IPS DF 4.7 (cell line): Measurements from ENCODE around the gene MAP4K1.
"Not testable (repeated sequence)": the region's sequence is repeated elsewhere in the genome, so short reads cannot be mapped to it uniquely, and the experiment has no call there.

ENCODE experiments used
- DNase-seq: peaks from one replicate; pipeline ENCODE4 v3.0.0-alpha.2; 2013; ENCODE audit warnings: low spot score; ENCODE audit errors: extremely low read depth

MAP4K1 gene

GRCh38 chr19:38653028-38653571 is 35.3 kb upstream of the MAP4K1 start:
- DNase-seq = no peak

DNA sequence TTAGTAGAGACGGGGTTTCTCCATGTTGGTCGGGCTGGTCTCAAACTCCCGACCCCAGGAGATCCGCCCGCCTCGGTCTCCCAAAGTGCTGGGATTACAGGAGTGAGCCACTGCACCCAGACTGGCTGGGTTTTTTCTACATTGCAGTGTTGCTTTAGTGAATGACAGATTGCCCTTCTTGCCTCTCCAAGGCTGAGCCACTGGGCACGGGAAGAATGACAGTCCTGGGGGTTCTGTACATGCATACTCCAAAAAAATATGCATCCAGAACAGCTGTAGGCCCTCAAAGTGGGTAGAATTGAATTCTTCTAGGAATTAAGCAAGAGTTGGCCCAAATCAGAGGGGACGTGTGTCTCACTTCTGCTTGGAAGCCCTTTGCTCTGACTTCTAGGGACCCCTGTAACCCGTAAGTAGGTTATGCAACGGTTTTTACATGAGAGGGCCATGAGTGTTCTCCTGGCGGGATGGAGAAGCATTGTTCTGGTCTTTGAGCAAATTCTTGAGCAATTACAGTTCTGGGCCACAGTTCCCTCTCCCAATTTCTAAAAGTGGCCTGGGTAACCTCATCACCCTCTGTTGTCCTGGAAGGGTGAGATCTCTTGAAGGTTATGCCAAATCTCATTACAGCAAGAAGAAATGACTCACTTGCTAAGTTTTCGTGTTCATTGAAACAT is 33.3 kb upstream of the MAP4K1 start:
- DNase-seq = no peak

GRCh38 chr19:38650172-38650775 is 32.5 kb upstream of the MAP4K1 start:
- no peak for DNase-seq

GRCh38 chr19:38649305-38650171 is 31.8 kb upstream of the MAP4K1 start:
- DNase-seq = no peak

DNA sequence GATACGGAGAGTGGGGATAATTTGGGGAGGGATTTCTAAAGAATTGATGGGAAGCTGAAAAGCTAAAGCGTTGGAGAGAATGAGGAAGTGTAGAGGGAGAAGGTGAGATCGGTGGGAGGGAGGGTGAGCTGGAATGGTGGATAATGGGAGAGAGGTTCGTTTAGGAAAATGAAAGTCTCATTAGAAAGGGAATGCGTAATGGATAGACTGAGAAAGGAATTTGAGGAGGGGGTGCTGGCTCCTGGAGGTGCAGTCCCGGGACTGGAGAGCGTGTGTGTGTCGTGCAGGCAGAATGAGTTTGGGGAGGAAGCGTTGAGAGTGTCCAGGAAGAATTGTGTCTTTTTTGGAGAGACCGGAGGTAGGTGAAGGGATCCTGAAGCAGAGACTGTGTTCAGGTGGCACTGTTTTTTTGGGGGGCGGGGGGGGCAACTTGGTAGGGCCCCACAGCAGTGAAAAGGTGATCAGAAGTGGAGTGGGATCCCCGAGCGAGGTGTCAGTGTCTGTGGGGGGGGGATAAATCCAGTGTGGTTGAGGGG is 31.1 kb upstream of the MAP4K1 start:
- DNase-seq = no peak

DNA sequence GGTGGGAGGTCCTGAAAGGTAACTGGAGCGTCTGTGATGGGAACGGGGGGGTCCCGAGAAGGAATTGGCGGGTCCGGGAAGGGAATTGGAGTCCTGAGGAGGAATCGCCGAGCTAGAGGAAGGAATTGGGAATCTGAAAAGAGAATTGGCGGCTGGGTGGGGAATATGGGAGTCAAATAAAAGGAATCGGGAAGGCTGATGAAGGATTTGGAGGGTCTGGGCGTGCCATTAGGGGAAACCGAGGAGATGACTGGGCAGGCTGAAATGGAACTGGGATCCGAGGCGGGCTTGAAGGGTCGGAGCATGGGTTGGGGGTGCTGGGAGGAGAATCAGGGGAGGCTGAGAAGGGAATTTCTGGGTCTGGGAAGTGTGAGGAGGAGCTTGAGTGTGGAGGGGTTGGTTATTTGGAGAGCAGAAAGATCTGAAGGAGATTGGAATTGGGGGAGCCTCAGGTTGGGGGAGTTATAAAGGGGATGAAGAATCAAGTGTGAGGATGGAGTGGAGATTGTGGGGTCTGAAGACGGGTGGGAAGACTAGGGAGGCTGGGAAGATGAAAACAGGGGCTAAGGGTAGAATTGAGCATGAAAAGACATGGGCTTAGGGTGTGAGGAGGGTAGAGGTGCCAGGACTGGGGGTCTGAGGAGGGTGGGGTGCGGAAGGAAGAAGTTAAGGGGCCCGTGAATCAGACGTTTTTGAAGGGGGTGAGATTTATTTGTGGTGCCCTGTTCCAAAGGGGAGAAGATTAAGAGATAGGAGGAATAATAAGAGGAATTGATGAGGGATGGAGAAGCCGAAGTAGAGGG is 30.4 kb upstream of the MAP4K1 start:
- DNase-seq = no peak

DNA sequence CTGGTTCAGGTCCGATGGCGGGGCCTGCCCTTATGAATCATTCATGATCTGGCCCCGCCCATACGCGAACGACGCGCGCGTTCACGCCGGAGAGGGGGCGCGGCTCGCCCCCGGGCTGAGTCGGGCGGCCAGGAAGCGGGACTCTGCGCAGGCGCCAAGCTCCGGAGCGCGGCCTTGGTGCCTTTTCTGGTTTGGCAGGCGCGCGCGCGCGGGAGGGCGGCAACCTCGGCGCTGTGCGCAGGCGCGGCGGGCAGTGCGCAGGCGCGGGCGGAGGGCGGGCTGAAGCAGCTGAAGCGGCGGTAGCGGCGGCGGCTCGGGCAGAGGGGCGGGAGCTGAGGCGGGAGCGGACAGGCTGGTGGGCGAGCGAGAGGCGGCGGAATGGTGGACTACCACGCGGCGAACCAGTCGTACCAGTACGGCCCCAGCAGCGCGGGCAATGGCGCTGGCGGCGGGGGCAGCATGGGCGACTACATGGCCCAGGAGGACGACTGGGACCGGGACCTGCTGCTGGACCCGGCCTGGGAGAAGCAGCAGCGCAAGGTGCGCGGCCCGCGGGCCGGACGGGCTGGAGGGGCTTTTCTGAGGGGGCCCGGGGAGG is 29.7 kb upstream of the MAP4K1 start, which contains the start of gene ACTN4:
Gene ACTN4 (plus strand): TSS at position 282 of the 598 bp plus-strand sequence. CDS start 97 bp downstream, at position 379.
- no peak for DNase-seq

DNA sequence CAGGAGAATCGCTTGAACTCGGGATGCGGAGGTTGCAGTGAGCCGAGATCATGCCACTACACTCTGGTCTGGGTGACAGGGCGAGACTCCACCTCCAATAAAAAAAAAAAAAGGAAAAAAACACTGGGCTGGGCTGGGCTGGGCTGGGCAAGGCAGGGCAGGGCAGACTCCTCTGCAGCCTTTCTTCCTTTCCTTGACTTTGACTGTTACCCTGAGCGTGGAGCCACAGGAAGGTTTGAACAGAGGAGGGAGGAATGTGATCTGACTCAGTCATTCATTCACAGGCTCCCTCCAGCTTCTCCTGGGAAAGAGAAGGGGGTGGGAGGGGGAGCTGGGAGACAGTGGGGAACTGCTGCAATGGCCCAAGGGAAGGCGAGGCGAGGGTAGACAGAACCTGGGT is 27.0 kb upstream of the MAP4K1 start:
- no peak for DNase-seq

DNA sequence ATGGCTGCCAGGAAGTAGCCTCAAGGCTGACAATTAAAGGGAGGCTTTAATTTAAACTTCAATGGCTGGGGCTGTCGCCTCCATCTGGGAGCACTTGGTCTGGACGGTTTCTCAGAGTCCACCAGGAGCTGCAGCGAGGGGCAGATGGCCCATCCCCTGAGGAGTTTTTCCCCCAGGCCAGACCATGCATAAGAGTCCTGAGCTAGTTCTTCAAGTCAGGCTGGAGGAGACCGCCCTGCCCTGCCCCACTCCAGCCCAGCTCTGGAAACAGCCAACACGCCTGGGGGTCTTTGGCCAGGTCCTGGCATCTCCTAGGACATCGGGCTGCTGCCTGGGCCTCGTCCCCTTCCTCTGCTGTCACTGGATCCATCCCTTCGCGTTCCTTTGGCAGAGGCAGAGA is 24.4 kb upstream of the MAP4K1 start:
- DNase-seq = no peak

- DNase-seq = no peak
Observed at GRCh38 chr19:38640368-38640767, 22.6 kb upstream of the MAP4K1 start.

DNA sequence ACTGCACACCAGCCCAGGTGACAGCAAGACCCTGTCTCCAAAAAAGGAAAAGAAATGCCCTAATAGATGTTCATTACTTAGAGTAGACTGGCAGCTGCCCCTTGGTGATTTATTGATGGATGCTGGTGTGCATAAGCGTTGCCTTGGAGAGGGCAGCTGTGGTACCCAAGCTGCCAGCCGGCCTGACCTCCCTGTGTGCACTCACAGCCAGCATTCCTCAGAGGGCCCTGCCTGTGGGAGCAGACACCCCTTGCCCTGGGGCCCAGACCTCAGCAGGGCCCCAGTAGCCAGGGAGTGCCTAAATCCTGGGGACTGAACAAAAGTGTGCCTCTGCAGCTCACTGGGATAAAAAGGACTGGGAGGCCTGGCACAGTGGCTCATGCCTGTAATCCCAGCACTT is 21.9 kb upstream of the MAP4K1 start:
- DNase-seq = no peak

- no peak for DNase-seq
Observed at GRCh38 chr19:38638461-38638860, 20.7 kb upstream of the MAP4K1 start.

GRCh38 chr19:38635483-38636399 is 18.0 kb upstream of the MAP4K1 start:
- DNase-seq = no peak

DNA sequence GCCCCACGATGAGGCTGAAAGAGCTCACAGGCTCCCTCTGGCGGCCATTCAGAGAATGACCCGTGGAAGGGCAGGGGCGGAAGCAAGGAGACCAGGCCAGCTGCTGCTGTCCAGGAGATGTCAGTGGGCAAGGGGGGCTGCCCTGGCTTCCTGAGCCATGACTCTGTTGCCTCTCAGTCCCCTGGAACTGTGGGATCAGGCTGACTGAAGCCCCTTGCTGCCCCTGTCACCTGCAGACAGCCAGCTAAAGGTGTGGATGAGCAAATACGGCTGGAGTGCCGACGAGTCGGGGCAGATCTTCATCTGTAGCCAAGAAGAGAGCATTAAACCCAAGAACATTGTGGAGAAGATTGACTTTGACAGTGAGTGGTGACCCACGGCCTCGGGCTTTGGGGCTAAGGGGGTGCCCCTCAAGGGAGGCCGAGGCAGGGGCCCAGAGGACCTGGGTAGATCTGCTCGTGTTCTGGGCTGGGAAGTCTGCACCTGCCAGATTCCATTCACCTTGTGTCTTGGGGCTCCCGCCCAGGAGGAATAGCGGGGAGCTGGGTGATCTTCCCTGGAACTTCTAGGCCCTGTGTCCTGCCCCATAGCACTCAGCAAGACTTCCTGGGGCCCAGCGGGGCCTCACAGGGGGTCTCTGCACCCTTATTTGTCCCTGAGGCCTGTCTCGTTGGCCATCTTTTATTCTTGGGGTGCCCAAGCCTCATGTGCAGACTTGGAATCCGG is 17.2 kb upstream of the MAP4K1 start:
- DNase-seq = no peak

GRCh38 chr19:38632476-38633213 is 14.9 kb upstream of the MAP4K1 start:
- no peak for DNase-seq

- not testable (repeated sequence) for DNase-seq
Observed at GRCh38 chr19:38631811-38632475, 14.2 kb upstream of the MAP4K1 start.

DNA sequence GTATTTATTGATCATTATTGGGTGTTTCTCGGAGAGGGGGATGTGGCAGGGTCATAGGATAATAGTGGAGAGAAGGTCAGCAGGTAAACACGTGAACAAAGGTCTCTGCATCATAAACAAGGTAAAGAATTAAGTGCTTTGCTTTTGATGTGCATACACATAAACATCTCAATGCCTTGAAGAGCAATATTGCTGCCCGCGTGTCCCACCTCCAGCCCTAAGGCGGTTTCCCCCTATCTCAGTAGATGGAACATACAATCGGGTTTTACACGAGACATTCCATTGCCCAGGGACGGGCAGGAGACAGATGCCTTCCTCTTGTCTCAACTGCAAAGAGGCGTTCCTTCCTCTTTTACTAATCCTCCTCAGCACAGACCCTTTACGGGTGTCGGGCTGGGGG is 13.5 kb upstream of the MAP4K1 start:
- DNase-seq = not testable (repeated sequence)
